Peyer's patch (tissue), 4 donors: Measurements from ENCODE around the gene COG5. TPM values are rescaled to one million over a fixed set of nuclear protein-coding genes. Genes with fewer than 3 reads are reported as not detected.

Experiments used
- DNase-seq, 3 donors: peaks; one replicate each; pipeline ENCODE4 v3.0.0-alpha.2; 2017 to 2019
- H3K27ac ChIP-seq, 4 donors: fragments of 200-600 bp; sonication (generic); one replicate each; pipeline ENCODE4 v1.5.1; 2016 to 2019
- H3K27me3 ChIP-seq, 2 donors: fragments of 200-600 bp; sonication (generic); one replicate each; pipeline ENCODE4 v1.5.1; 2019
- H3K36me3 ChIP-seq, 3 donors: fragments of 200-600 bp; sonication (generic); one replicate each; pipeline ENCODE4 v1.5.1; 2016 to 2019
- H3K4me1 ChIP-seq, 4 donors: fragments of 200-600 bp; sonication (generic); one replicate each; pipeline ENCODE4 v1.5.1; 2016 to 2019
- H3K4me3 ChIP-seq, 4 donors: fragments of 200-600 bp; sonication (generic); 1 replicate in 3 of 4; 2 replicates in 1 of 4; pipeline ENCODE4 v1.5.1; 2016 to 2019; ENCODE audit warnings: mild to moderate bottlenecking in 1 of 4
- H3K9me3 ChIP-seq, 4 donors: fragments of 200-600 bp; sonication (generic); one replicate each; pipeline ENCODE4 v1.5.1; 2016 to 2019; ENCODE audit warnings: mild to moderate bottlenecking in 1 of 4
- CTCF ChIP-seq, 6 experiments: fragments of 450-650 bp in 4 of 6; fragments of 200-600 bp in 2 of 6; sonication (generic) in 1 of 6; IDR thresholded peaks; one replicate each; pipeline ENCODE4 v1.5.1; 2017 to 2019; ENCODE audit warnings: antibody characterized with exemption in 6 of 6, mild to moderate bottlenecking in 3 of 6, moderate library complexity in 1 of 6
- POLR2A ChIP-seq, 2 donors: fragments of 450-650 bp; IDR thresholded peaks; one replicate each; pipeline ENCODE4 v1.5.1; 2017; ENCODE audit warnings: antibody characterized with exemption in 2 of 2, mild to moderate bottlenecking in 2 of 2, moderate library complexity in 2 of 2
- total RNA-seq, 4 donors: library from RNA; depleted of rRNA; stranded (reverse); fragments of >200 nt; gene quantifications; one replicate each; pipeline ENCODE4 v1.1.0, GENCODE V29; 2016

The COG5 gene
- total RNA-seq, 4 donors from 2014 or later, result 31.1 to 175 (median 68.0) TPM

- DNase-seq, result no peak
- no peaks in the 10 kb centered on the region for H3K4me1 ChIP-seq
- TF ChIP-seq POLR2A (IDR thresholded peaks at IDR 0.05) (no peak), CTCF (IDR thresholded peaks at IDR 0.05) (no peak)
- H3K4me3 ChIP-seq, result no peak overlapping the region
- H3K36me3 ChIP-seq, result peaks cover 0 to 10% (median 0%) of the 10 kb centered on the region in 3 donors
- no peak overlapping the region for H3K27ac ChIP-seq
- H3K9me3 ChIP-seq, result no peaks in the 10 kb centered on the region
- no peaks in the 10 kb centered on the region for H3K27me3 ChIP-seq
Measured at GRCh38 chr7:107326061-107326460, 237.7 kb downstream of the COG5 start.

GRCh38 chr7:107322015-107322414, 241.7 kb downstream of the COG5 start:
- no peaks in the 10 kb centered on the region for H3K27me3 ChIP-seq
- TF ChIP-seq POLR2A (IDR thresholded peaks at IDR 0.05), result no peak

GRCh38 chr7:107321611-107322010, 242.1 kb downstream of the COG5 start:
- no peak for TF ChIP-seq CTCF (IDR thresholded peaks at IDR 0.05)
- TF ChIP-seq POLR2A (IDR thresholded peaks at IDR 0.05), result no peak
- Histone ChIP-seq H3K27ac (no peak overlapping the region), H3K27me3 (no peaks in the 10 kb centered on the region), H3K4me1 (no peaks in the 10 kb centered on the region), H3K9me3 (no peaks in the 10 kb centered on the region), H3K36me3 (peaks cover 0 to 10% (median 0%) of the 10 kb centered on the region in 3 donors), H3K4me3 (no peak overlapping the region)
- DNase-seq, result no peak

More at GRCh38 chr7:107322015-107322414, 241.7 kb downstream of the COG5 start:
- peaks cover 0 to 10% (median 0%) of the 10 kb centered on the region in 3 donors for H3K36me3 ChIP-seq
- no peaks in the 10 kb centered on the region for H3K9me3 ChIP-seq
- no peak for DNase-seq
- H3K27ac ChIP-seq, result no peak overlapping the region
- H3K4me3 ChIP-seq, result no peak overlapping the region
- H3K4me1 ChIP-seq, result no peaks in the 10 kb centered on the region

- TF ChIP-seq CTCF (IDR thresholded peaks at IDR 0.05) (no peak), POLR2A (IDR thresholded peaks at IDR 0.05) (no peak)
- Histone ChIP-seq H3K9me3 (no peaks in the 10 kb centered on the region), H3K27me3 (no peaks in the 10 kb centered on the region)
Measured at GRCh38 chr7:107319724-107320228, 243.9 kb downstream of the COG5 start.

GRCh38 chr7:107318523-107319160, 245.1 kb downstream of the COG5 start:
- Histone ChIP-seq H3K27ac (no peak overlapping the region), H3K4me1 (no peaks in the 10 kb centered on the region), H3K9me3 (no peaks in the 10 kb centered on the region), H3K4me3 (no peak overlapping the region), H3K36me3 (peaks cover 0 to 7% (median 0%) of the 10 kb centered on the region in 3 donors), H3K27me3 (no peaks in the 10 kb centered on the region)
- TF ChIP-seq POLR2A (IDR thresholded peaks at IDR 0.05), result no peak
- no peak for TF ChIP-seq CTCF (IDR thresholded peaks at IDR 0.05)
- no peak for DNase-seq

More at GRCh38 chr7:107319724-107320228, 243.9 kb downstream of the COG5 start:
- Histone ChIP-seq H3K4me3 (no peak overlapping the region), H3K27ac (no peak overlapping the region), H3K36me3 (peaks cover 0 to 10% (median 0%) of the 10 kb centered on the region in 3 donors), H3K4me1 (no peaks in the 10 kb centered on the region)
- DNase-seq, result no peak

- H3K27me3 ChIP-seq, result no peaks in the 10 kb centered on the region
- H3K27ac ChIP-seq, result no peak overlapping the region
- no peaks in the 10 kb centered on the region for H3K9me3 ChIP-seq
- no peak for DNase-seq
- H3K4me3 ChIP-seq, result no peak overlapping the region
- H3K36me3 ChIP-seq, result no peaks in the 10 kb centered on the region
- H3K4me1 ChIP-seq, result no peaks in the 10 kb centered on the region
- TF ChIP-seq POLR2A (IDR thresholded peaks at IDR 0.05) (no peak), CTCF (IDR thresholded peaks at IDR 0.05) (no peak)
Measured at GRCh38 chr7:107315716-107316220, 248.0 kb downstream of the COG5 start.
